GM12891 (cell line): ENCODE measurements around the gene HECTD4.

Source experiments
- POLR2A ChIP-seq: IDR thresholded peaks from 2 replicates; pipeline ENCODE4 v1.6.1; 2011; ENCODE audit warnings: low read depth, low read length, control low read depth
- POLR2AphosphoS5 ChIP-seq: IDR thresholded peaks from 2 replicates; pipeline ENCODE4 v1.6.1; 2011; ENCODE audit warnings: low read depth, low read length, control low read depth
- SPI1 ChIP-seq: IDR thresholded peaks from 2 replicates; pipeline ENCODE4 v1.6.1; 2011; ENCODE audit warnings: low read depth, low read length, control low read depth

DNA sequence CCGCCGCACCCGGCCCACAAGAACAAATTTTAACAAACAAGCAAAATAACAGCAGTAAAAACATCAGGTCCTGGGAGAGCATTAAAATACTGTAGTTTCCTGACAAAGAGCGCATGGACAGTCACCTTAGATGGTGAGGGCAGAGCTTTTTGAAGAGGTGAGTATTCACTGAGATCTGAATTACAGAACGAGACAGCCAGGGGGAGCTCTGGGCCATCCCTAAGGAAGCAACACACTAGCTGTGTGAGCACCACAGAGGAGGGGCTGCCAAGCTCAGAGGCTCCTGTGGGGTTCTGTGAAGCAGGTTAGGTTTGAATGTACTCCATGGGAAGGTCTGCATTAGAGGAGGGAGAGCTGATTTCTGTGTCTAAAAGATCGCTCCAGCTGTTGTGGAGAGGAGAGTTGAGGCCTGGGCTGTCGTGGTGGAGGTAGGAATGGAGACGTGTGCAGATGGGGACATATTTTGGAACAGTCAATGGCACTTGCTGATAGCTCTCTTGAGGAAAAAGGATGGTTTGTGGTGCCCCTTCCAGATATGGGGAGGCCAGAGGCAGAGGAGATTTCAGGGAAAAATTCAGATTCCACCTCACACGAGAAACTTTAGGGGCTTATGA, 184.0 kb downstream of the HECTD4 start:
- TF ChIP-seq POLR2A (no peak), POLR2AphosphoS5 (no peak), SPI1 (no peak)
